Measurements from ENCODE around the gene CAVIN4.

Gene CAVIN4

DNA sequence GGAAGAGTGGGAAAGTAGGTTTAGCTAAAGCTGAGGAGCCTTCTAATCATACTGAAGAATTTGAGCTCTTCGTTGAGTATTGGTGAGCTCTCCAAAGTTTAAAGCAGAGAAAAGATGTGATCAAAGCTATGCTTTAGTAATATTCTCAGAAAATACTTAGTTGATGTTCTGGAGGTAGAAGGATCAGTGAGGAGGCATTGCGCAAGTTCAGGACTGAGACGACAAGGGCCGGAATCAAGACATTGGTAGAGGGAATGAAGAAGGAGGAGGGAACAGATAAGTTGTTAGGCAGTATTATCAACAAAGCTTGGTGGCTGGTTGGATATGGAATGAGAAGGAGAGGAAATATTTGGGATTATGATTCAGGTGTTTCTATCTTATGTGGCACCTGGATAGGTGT lies 7.1 kb downstream of the CAVIN4 start:
- no peak for FAIRE-seq
- TF ChIP-seq POLR2AphosphoS5 (IDR thresholded peaks at IDR 0.05; ENCODE audit: low read depth, low read length), result no peak
- no peak for TF ChIP-seq TAF1 (IDR thresholded peaks at IDR 0.05; ENCODE audit: low read depth, low read length)
- no peak for TF ChIP-seq POU2F2 (IDR thresholded peaks at IDR 0.05; ENCODE audit: low read depth, low read length)
- TF ChIP-seq POLR2A (IDR thresholded peaks at IDR 0.05; ENCODE audit: low read depth, low read length), result no peak
- TF ChIP-seq PAX5 (IDR thresholded peaks at IDR 0.05; ENCODE audit: insufficient read depth, low read length, severe bottlenecking), result no peak
- no peak for TF ChIP-seq SPI1 (IDR thresholded peaks at IDR 0.05; ENCODE audit: low read depth, low read length)
- DNase-seq (ENCODE audit: insufficient read length, low spot score), result no peak

DNA sequence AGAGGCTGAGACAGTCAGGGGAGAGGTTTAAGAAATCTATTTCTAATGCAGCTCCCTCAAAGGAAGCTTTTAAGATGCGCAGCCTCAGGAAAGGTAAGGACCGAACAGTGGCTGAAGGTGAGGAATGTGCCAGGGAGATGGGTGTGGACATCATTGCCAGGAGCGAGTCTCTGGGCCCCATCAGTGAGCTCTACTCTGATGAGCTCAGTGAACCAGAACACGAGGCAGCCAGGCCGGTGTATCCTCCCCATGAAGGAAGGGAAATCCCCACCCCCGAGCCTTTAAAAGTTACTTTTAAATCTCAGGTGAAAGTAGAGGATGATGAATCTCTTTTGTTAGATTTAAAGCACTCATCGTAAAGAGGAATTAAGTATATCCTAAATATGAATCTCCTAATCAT lies 8.2 kb downstream of the CAVIN4 start:
- TF ChIP-seq POLR2AphosphoS5 (IDR thresholded peaks at IDR 0.05; ENCODE audit: low read depth, low read length) (no peak), PAX5 (IDR thresholded peaks at IDR 0.05; ENCODE audit: insufficient read depth, low read length, severe bottlenecking) (peak; percentile 30)
- no peak for DNase-seq (ENCODE audit: insufficient read length, low spot score)
- FAIRE-seq, result no peak

DNA sequence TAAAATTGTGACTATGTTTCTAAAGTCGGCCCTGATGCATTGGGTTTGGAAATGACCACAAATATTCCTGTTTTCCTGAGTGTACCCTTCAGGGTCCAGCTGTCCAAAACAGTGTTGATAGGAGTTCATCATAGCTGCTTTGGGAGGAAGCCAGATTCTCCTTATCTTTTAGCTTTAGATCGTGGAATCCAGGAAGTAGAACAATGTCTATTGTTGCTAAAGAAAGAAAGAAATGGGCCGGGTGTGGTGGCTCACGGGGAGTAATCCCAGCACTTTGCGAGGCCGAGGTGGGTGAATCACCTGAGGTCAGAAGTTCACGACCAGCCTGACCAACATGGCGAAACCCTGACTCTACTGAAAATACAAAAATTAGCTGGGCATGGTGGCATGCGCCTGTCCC lies 9.5 kb downstream of the CAVIN4 start:
- DNase-seq (ENCODE audit: insufficient read length, low spot score), result no peak

DNA sequence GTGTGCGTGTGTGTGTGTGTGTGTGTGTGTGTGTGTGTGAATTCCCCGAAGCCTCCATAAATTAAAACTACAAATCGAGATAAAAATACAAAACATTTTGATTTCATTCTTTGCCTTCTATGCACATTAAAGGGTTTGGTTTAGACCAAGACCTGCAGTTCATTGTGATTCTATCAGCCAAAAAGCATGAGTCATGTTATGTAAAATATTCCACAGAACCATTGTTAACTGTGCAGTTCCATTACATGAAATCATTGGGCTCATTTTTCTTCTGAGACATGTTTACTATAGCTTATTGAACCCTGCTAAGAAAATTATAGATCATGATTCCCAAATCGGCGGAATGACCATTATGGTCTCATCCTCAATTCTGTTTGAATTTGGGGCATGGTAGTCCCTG lies 11.7 kb downstream of the CAVIN4 start:
- no peak for DNase-seq (ENCODE audit: insufficient read length, low spot score)
- TF ChIP-seq POU2F2 (IDR thresholded peaks at IDR 0.05; ENCODE audit: low read depth, low read length) (no peak), POLR2AphosphoS5 (IDR thresholded peaks at IDR 0.05; ENCODE audit: low read depth, low read length) (no peak), POLR2A (IDR thresholded peaks at IDR 0.05; ENCODE audit: low read depth, low read length) (no peak), TAF1 (IDR thresholded peaks at IDR 0.05; ENCODE audit: low read depth, low read length) (no peak), SPI1 (IDR thresholded peaks at IDR 0.05; ENCODE audit: low read depth, low read length) (no peak), PAX5 (IDR thresholded peaks at IDR 0.05; ENCODE audit: insufficient read depth, low read length, severe bottlenecking) (no peak)
- no peak for FAIRE-seq

More for the DNA sequence above, 9.5 kb downstream of the CAVIN4 start:
- TF ChIP-seq POLR2AphosphoS5 (IDR thresholded peaks at IDR 0.05; ENCODE audit: low read depth, low read length) (no peak), PAX5 (IDR thresholded peaks at IDR 0.05; ENCODE audit: insufficient read depth, low read length, severe bottlenecking) (no peak), POLR2A (IDR thresholded peaks at IDR 0.05; ENCODE audit: low read depth, low read length) (no peak), TAF1 (IDR thresholded peaks at IDR 0.05; ENCODE audit: low read depth, low read length) (no peak), POU2F2 (IDR thresholded peaks at IDR 0.05; ENCODE audit: low read depth, low read length) (no peak), SPI1 (IDR thresholded peaks at IDR 0.05; ENCODE audit: low read depth, low read length) (no peak)
- FAIRE-seq, result no peak

DNA sequence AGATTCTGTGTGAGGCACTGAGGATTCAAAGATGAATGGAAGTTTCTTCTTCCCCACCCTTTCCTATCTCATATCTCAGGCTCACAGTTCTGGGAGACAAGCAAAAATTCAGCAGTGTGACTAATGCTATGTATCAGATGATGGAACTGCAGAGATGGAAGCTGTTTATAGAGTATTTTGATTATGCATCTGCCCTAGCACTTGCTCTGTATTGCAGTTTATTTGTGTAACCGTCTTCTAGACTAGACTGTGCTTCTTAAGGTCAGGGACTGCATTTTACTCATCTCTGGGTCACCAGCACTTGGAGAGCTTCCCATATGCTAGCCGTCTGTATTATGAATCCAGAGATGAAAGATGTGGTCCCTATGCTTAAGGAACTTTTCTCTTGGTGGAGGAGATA lies 12.6 kb downstream of the CAVIN4 start:
- DNase-seq (ENCODE audit: insufficient read length, low spot score), result no peak
- TF ChIP-seq POU2F2 (IDR thresholded peaks at IDR 0.05; ENCODE audit: low read depth, low read length), result no peak
- TF ChIP-seq SPI1 (IDR thresholded peaks at IDR 0.05; ENCODE audit: low read depth, low read length), result no peak
- no peak for TF ChIP-seq PAX5 (IDR thresholded peaks at IDR 0.05; ENCODE audit: insufficient read depth, low read length, severe bottlenecking)
- no peak for TF ChIP-seq POLR2A (IDR thresholded peaks at IDR 0.05; ENCODE audit: low read depth, low read length)
- no peak for TF ChIP-seq TAF1 (IDR thresholded peaks at IDR 0.05; ENCODE audit: low read depth, low read length)
- no peak for TF ChIP-seq POLR2AphosphoS5 (IDR thresholded peaks at IDR 0.05; ENCODE audit: low read depth, low read length)
- FAIRE-seq, result no peak

DNA sequence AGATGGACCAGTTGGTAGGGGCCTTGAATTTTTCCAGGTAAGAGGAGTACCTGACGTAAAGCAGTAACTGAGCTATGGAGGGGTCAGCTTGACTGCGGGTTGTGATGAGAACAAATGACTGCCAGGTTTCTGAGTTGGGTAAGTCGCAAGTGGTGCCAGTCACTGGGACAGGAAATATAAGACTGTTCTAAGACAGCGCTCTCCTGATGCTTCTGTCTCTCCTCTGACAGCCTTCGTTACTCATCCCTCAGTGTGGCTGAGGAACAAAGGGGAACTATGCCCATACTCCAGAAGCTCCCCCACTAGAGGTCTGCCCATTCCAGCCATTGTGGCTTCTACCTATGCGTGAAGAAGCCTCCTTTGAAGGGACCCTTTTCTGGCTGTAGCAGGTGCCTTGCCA lies 13.3 kb downstream of the CAVIN4 start:
- no peak for FAIRE-seq
- DNase-seq (ENCODE audit: insufficient read length, low spot score), result no peak
- no peak for TF ChIP-seq PAX5 (IDR thresholded peaks at IDR 0.05; ENCODE audit: insufficient read depth, low read length, severe bottlenecking)
- no peak for TF ChIP-seq TAF1 (IDR thresholded peaks at IDR 0.05; ENCODE audit: low read depth, low read length)
- no peak for TF ChIP-seq POLR2A (IDR thresholded peaks at IDR 0.05; ENCODE audit: low read depth, low read length)
- no peak for TF ChIP-seq POU2F2 (IDR thresholded peaks at IDR 0.05; ENCODE audit: low read depth, low read length)
- no peak for TF ChIP-seq SPI1 (IDR thresholded peaks at IDR 0.05; ENCODE audit: low read depth, low read length)
- no peak for TF ChIP-seq POLR2AphosphoS5 (IDR thresholded peaks at IDR 0.05; ENCODE audit: low read depth, low read length)

DNA sequence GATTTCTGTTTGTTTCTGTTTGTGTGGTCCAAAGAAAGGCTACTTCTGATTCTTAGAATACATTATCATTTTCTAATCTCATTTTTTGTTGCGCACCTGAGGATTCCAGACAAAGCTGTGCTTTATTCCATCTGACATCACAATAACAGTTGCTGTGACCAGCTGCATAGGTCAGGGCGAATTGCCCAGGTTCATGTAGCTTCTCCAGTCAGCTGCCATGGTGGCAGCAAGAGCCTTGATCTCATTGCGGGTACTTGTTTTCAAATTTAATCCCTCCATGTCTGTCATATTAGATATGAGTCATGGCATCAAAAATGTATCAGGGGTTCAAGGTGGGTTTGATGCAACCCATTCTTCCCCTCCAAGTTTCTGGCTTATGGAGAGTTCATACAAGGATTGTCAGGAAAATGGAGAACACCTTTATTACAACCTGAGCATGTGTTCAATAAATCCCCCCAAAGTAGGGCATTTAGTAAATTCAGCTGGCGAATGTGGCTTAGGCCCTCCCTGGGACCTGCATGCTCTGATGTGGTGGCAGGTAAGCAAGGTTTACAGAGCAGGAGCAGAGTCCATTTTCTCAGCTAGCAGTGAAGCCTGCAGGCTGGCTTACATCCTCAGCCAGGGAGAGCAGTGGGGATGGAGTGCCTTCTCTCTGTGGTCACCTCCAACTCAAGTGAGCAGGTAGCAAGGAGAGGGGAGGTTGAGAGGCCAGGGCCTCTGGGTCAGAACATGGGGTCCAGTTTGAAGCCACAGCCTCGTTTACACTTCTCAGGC lies 13.9 kb downstream of the CAVIN4 start:
- DNase-seq (ENCODE audit: insufficient read length, low spot score) (no peak), FAIRE-seq (peak; percentile 23)
- TF ChIP-seq POU2F2 (IDR thresholded peaks at IDR 0.05; ENCODE audit: low read depth, low read length) (no peak), POLR2AphosphoS5 (IDR thresholded peaks at IDR 0.05; ENCODE audit: low read depth, low read length) (no peak), SPI1 (IDR thresholded peaks at IDR 0.05; ENCODE audit: low read depth, low read length) (no peak), POLR2A (IDR thresholded peaks at IDR 0.05; ENCODE audit: low read depth, low read length) (no peak), PAX5 (IDR thresholded peaks at IDR 0.05; ENCODE audit: insufficient read depth, low read length, severe bottlenecking) (no peak), TAF1 (IDR thresholded peaks at IDR 0.05; ENCODE audit: low read depth, low read length) (no peak)

DNA sequence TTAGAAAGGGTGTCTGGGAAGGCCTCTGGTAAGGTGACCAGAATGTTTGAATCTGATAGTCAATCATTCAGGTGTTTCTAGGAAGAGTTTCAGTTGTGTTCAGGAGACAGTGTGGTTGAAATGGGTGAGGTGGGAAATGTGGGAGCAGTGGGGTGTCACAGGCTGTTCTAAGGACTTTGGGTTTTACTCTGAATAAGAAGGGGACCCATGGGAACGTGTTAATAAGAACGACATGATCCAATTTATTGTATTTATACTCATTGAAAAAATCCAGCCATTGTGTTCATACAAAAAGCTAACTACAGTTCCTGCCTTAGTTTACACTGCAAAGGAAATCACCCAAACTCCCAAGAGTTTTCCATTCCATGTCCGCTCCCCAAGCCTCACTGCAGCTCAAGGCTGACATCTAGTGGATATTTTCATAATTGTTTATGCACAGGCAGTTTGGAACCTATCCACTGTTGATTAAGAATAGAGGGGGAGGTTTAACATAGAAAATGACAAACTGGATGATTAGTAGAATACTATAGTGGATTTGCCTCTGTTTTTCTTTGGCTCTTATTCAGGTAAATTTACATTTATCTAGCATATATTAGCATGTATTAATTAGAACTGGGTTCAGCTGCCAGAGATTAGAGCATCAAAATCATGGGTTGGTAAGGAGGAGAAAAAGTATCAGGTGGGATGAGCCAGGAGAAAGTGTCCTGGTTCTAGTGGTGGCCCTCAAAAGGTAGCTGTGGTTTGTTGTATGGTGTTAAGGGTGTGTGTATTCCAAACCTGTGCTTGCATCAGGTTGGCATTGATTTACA lies 17.7 kb downstream of the CAVIN4 start:
- no peak for DNase-seq (ENCODE audit: insufficient read length, low spot score)
- FAIRE-seq, result peak; percentile 76
- TF ChIP-seq TAF1 (IDR thresholded peaks at IDR 0.05; ENCODE audit: low read depth, low read length) (no peak), SPI1 (IDR thresholded peaks at IDR 0.05; ENCODE audit: low read depth, low read length) (no peak), PAX5 (IDR thresholded peaks at IDR 0.05; ENCODE audit: insufficient read depth, low read length, severe bottlenecking) (no peak), POLR2AphosphoS5 (IDR thresholded peaks at IDR 0.05; ENCODE audit: low read depth, low read length) (no peak)

DNA sequence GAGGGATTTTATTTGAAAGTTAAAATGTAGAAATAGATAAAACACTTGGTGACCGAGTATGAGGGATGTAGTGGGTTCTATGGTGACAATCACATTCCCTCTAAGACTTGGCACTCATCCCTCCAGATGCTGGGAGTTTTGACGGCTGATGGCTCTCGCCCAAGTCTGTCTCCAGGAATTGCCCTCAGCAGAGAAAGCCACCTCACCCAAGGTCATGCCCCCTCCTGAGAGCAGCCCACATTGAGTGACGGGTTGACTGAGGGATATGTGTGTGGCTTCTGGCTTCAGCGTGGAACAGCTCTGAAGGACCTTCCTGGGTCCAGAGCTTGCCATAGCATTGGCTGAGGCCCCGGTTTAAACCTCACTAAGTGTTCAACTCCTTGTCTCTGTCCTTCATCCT lies 19.4 kb downstream of the CAVIN4 start:
- no peak for FAIRE-seq
- DNase-seq (ENCODE audit: insufficient read length, low spot score), result no peak

More for the DNA sequence above, 19.4 kb downstream of the CAVIN4 start:
- TF ChIP-seq TAF1 (IDR thresholded peaks at IDR 0.05; ENCODE audit: low read depth, low read length) (no peak), POLR2A (IDR thresholded peaks at IDR 0.05; ENCODE audit: low read depth, low read length) (no peak), PAX5 (IDR thresholded peaks at IDR 0.05; ENCODE audit: insufficient read depth, low read length, severe bottlenecking) (no peak), POLR2AphosphoS5 (IDR thresholded peaks at IDR 0.05; ENCODE audit: low read depth, low read length) (no peak), POU2F2 (IDR thresholded peaks at IDR 0.05; ENCODE audit: low read depth, low read length) (no peak), SPI1 (IDR thresholded peaks at IDR 0.05; ENCODE audit: low read depth, low read length) (no peak)

All from GM12891 (cell line).